ENCODE measurements around the gene ARID1B.

The ARID1B gene

GRCh38 chr6:157117431-157118095, 340.4 kb downstream of the ARID1B start:
- no peak for DNase-seq (ENCODE audit: extremely low read depth in 1 of 2, low read depth in 1 of 2)

GRCh38 chr6:157119502-157120027, 342.4 kb downstream of the ARID1B start:
- no peak for DNase-seq (ENCODE audit: extremely low read depth in 1 of 2, low read depth in 1 of 2)

GRCh38 chr6:157120534-157121232, 343.5 kb downstream of the ARID1B start:
- no peak for DNase-seq (ENCODE audit: extremely low read depth in 1 of 2, low read depth in 1 of 2)

GRCh38 chr6:157121897-157122296, 344.7 kb downstream of the ARID1B start:
- DNase-seq (ENCODE audit: extremely low read depth in 1 of 2, low read depth in 1 of 2): no peak

- no peak for DNase-seq (ENCODE audit: extremely low read depth in 1 of 2, low read depth in 1 of 2)
Observed at GRCh38 chr6:157123234-157123633, 346.1 kb downstream of the ARID1B start.

GRCh38 chr6:157124485-157125254, 347.5 kb downstream of the ARID1B start:
- DNase-seq (ENCODE audit: extremely low read depth in 1 of 2, low read depth in 1 of 2): no peak

- DNase-seq (ENCODE audit: extremely low read depth in 1 of 2, low read depth in 1 of 2): no peak
Observed at GRCh38 chr6:157125531-157125930, 348.4 kb downstream of the ARID1B start.

- DNase-seq (ENCODE audit: extremely low read depth in 1 of 2, low read depth in 1 of 2): no peak
Observed at GRCh38 chr6:157126183-157127098, 349.3 kb downstream of the ARID1B start.

- DNase-seq (ENCODE audit: extremely low read depth in 1 of 2, low read depth in 1 of 2): no peak
Observed at GRCh38 chr6:157128235-157128775, 351.1 kb downstream of the ARID1B start.

GRCh38 chr6:157131250-157131649, 354.1 kb downstream of the ARID1B start:
- DNase-seq (ENCODE audit: extremely low read depth in 1 of 2, low read depth in 1 of 2): no peak

GRCh38 chr6:157133856-157134255, 356.7 kb downstream of the ARID1B start:
- DNase-seq (ENCODE audit: extremely low read depth in 1 of 2, low read depth in 1 of 2): no peak

- no peak for DNase-seq (ENCODE audit: extremely low read depth in 1 of 2, low read depth in 1 of 2)
Observed at GRCh38 chr6:157134402-157135047, 357.3 kb downstream of the ARID1B start.

GRCh38 chr6:157135691-157136090, 358.5 kb downstream of the ARID1B start:
- no peak for DNase-seq (ENCODE audit: extremely low read depth in 1 of 2, low read depth in 1 of 2)

GRCh38 chr6:157137501-157137900, 360.3 kb downstream of the ARID1B start:
- DNase-seq (ENCODE audit: extremely low read depth in 1 of 2, low read depth in 1 of 2): no peak

- DNase-seq (ENCODE audit: extremely low read depth in 1 of 2, low read depth in 1 of 2): no peak
Observed at GRCh38 chr6:157139054-157139708, 362.0 kb downstream of the ARID1B start.

- DNase-seq (ENCODE audit: extremely low read depth in 1 of 2, low read depth in 1 of 2): peak; percentile 9 to 44
Observed at GRCh38 chr6:157143171-157143889, 366.2 kb downstream of the ARID1B start.

GRCh38 chr6:157143890-157144798, 367.0 kb downstream of the ARID1B start:
- no peak for DNase-seq (ENCODE audit: extremely low read depth in 1 of 2, low read depth in 1 of 2)
